GM12878 (cell line): ENCODE data around the gene B9D2. TPM values are rescaled to one million over a fixed set of nuclear protein-coding genes. Genes with fewer than 3 reads are reported as not detected.

Experiments used
- ATAC-seq: fragments of 200-7000 bp; cut with Tn5 transposase; 3 replicates; pipeline ENCODE4 v1.9.1; 2020; ENCODE audit warnings: mild to moderate bottlenecking, moderate library complexity
- BruUV-seq: library from RNA; stranded (reverse); fragments of 400-500 nt; replicated peaks from 2 replicates; lab custom pipeline; 2021; lab: Mats Ljungman, UMichigan
- CTCF ChIA-PET: fragments of 300-600 bp; sonication (Branson Sonifier 250); formaldehyde crosslinking; extraction: SDS; loops from one replicate; lab custom pipeline; 2021; ENCODE audit warnings: inconsistent platforms; lab: Yijun Ruan, JAX
- POLR2A ChIA-PET: fragments of 350-600 bp; formaldehyde crosslinking; extraction: SDS; loops from one replicate; lab custom pipeline; 2021; ENCODE audit warnings: inconsistent platforms; lab: Charles Lee
- RAD21 ChIA-PET: fragments of 300-600 bp; sonication (Branson Sonifier 250); formaldehyde crosslinking; loops from one replicate; lab custom pipeline; 2023; ENCODE audit warnings: antibody characterized with exemption; ENCODE audit not compliant: unreplicated experiment; lab: Charles Lee
- SMC1A ChIA-PET: fragments of 300-600 bp; sonication (Branson Sonifier 250); formaldehyde crosslinking; loops from one replicate; lab custom pipeline; 2023; ENCODE audit not compliant: unreplicated experiment, uncharacterized antibody; lab: Charles Lee
- DNase-seq: peaks from one replicate; pipeline ENCODE4 v3.0.0-alpha.2; 2011; ENCODE audit warnings: low read depth, low spot score
- FAIRE-seq: peaks from 3 replicates; lab custom pipeline; 2011; peaks lifted over from hg19 to GRCh38; lab: Jason Lieb, UNC
- H2AFZ ChIP-seq: 2 replicates; pipeline ENCODE4 v1.6.0; 2011; ENCODE audit warnings: low read depth, low read length, control low read depth; ENCODE audit not compliant: control insufficient read depth
- H3K27ac ChIP-seq: 2 replicates; pipeline ENCODE4 v1.5.1; 2011; ENCODE audit warnings: control low read depth; ENCODE audit not compliant: control insufficient read depth, insufficient read depth
- H3K27me3 ChIP-seq, 2 experiments: replicated peaks in 1 of 2; 2 replicates each; pipeline versions ENCODE4 v1.6.0 to v1.6.1; 2011; ENCODE audit warnings: low read length in 1 of 2; ENCODE audit not compliant: control insufficient read depth in 2 of 2, insufficient read depth in 2 of 2
- H3K36me3 ChIP-seq, 2 experiments: 2 replicates each; pipeline ENCODE4 v1.5.1; 2011; ENCODE audit warnings: low read length in 1 of 2; ENCODE audit not compliant: control insufficient read depth in 2 of 2, insufficient read depth in 2 of 2
- H3K4me1 ChIP-seq: 2 replicates; pipeline ENCODE4 v1.6.1; 2011; ENCODE audit warnings: mild to moderate bottlenecking, low read length, moderate library complexity, mixed read lengths; ENCODE audit not compliant: control insufficient read depth, insufficient read depth
- H3K4me2 ChIP-seq: 2 replicates; pipeline ENCODE4 v1.6.0; 2011; ENCODE audit warnings: control low read depth; ENCODE audit not compliant: control insufficient read depth, insufficient read depth
- H3K4me3 ChIP-seq: fragments of 200-600 bp; sonication (generic); 2 replicates; pipeline ENCODE4 v1.5.1; 2016
- H3K79me2 ChIP-seq: 2 replicates; pipeline ENCODE4 v1.6.0; 2011; ENCODE audit warnings: low read length; ENCODE audit not compliant: control insufficient read depth, insufficient read depth
- H3K9ac ChIP-seq: 2 replicates; pipeline ENCODE4 v1.8.0; 2011; ENCODE audit warnings: low read length, control low read depth, mixed read lengths; ENCODE audit not compliant: control insufficient read depth, insufficient read depth
- H3K9me3 ChIP-seq: replicated peaks from 3 replicates; pipeline ENCODE4 v1.5.1; 2011; ENCODE audit warnings: mild to moderate bottlenecking, low read length; ENCODE audit not compliant: control insufficient read depth, insufficient read depth
- H4K20me1 ChIP-seq: 2 replicates; pipeline ENCODE4 v1.6.0; 2011; ENCODE audit not compliant: control insufficient read depth, insufficient read depth
- BCL3 ChIP-seq: IDR thresholded peaks from 2 replicates; pipeline ENCODE4 v1.6.1; 2011; ENCODE audit warnings: borderline replicate concordance, low read depth, mild to moderate bottlenecking, moderate library complexity, low read length; ENCODE audit not compliant: insufficient read depth, poor library complexity, severe bottlenecking
- EGR1 ChIP-seq, 2 experiments: IDR thresholded peaks; 1 replicate in 1 of 2; 2 replicates in 1 of 2; pipeline ENCODE4 v1.6.1; 2011 to 2012; ENCODE audit warnings: low read depth in 2 of 2, low read length in 2 of 2, borderline replicate concordance in 1 of 2, mild to moderate bottlenecking in 1 of 2, moderate library complexity in 1 of 2
- IRF4 ChIP-seq: IDR thresholded peaks from 2 replicates; pipeline ENCODE4 v1.6.1; 2011; ENCODE audit warnings: low read depth, low read length
- IRF5 ChIP-seq: fragments of 450-650 bp; IDR thresholded peaks from 2 replicates; pipeline ENCODE4 v1.6.1; 2017; ENCODE audit warnings: borderline replicate concordance
- JUND ChIP-seq: IDR thresholded peaks from 2 replicates; pipeline ENCODE4 v1.6.1; 2012; ENCODE audit warnings: low read depth, mild to moderate bottlenecking, low read length, improper control_type of control experiment, moderate library complexity
- MLLT1 ChIP-seq: fragments of 450-650 bp; IDR thresholded peaks from 2 replicates; pipeline ENCODE4 v1.6.1; 2016; ENCODE audit warnings: mild to moderate bottlenecking
- NBN ChIP-seq: fragments of 450-650 bp; IDR thresholded peaks from 2 replicates; pipeline ENCODE4 v1.6.1; 2016
- POLR2A ChIP-seq: IDR thresholded peaks from 2 replicates; pipeline ENCODE4 v1.6.1; 2011; ENCODE audit warnings: low read depth, mild to moderate bottlenecking, low read length
- RUNX3 ChIP-seq: IDR thresholded peaks from 2 replicates; pipeline ENCODE4 v1.6.1; 2012; ENCODE audit warnings: low read length, inconsistent platforms
- SMARCA5 ChIP-seq: fragments of 450-650 bp; IDR thresholded peaks from 2 replicates; pipeline ENCODE4 v1.6.1; 2017; ENCODE audit warnings: mild to moderate bottlenecking
- SUZ12 ChIP-seq: fragments of 200-600 bp; sonication (generic); IDR thresholded peaks from one replicate; pipeline ENCODE4 v1.6.1; 2018; ENCODE audit warnings: antibody characterized with exemption, mild to moderate bottlenecking; ENCODE audit not compliant: unreplicated experiment
- USF1 ChIP-seq: IDR thresholded peaks from 2 replicates; pipeline ENCODE4 v1.6.1; 2011; ENCODE audit warnings: borderline replicate concordance, low read depth, mild to moderate bottlenecking, moderate library complexity, mixed read lengths, low read length; ENCODE audit not compliant: insufficient read depth; ENCODE audit errors: extremely low read length
- ZSCAN29 ChIP-seq: fragments of 450-650 bp; IDR thresholded peaks from 2 replicates; pipeline ENCODE4 v1.6.1; 2017; ENCODE audit warnings: mild to moderate bottlenecking, moderate library complexity
- WGBS: methylation state at CpG from one replicate; pipeline ENCODE4 v1.1.6; 2016; ENCODE audit warnings: low lambda C conversion rate; ENCODE audit not compliant: insufficient replicate concordance, insufficient coverage; ENCODE audit errors: missing lambda C conversion rate; 5-methylcytosine and 5-hydroxymethylcytosine counted together
- in situ Hi-C: fragments of 300-500 bp; cut with MboI; formaldehyde crosslinking; loops from 9 replicates; pipeline ENCODE4 v1.14.3; 2018; ENCODE audit warnings: mixed read lengths
- intact Hi-C: fragments of 100-400 bp; cut with micrococcal nuclease; formaldehyde crosslinking; loops from one replicate; pipeline ENCODE4 v1.14.2; 2022; ENCODE audit not compliant: unreplicated experiment
- polyA plus RNA-seq, 11 experiments: library from polyadenylated mRNA; depleted of rRNA in 4 of 11; unstranded in 6 of 11; stranded (reverse) in 5 of 11; fragments of >200 nt; fragmentation: Nextera tagmentation in 4 of 11; fragmentation: Illumina TruSeq in 1 of 11; extraction: Ambion mirVana in 4 of 11; extraction: Trizol in 1 of 11; gene quantifications; 1 replicate in 1 of 11; 2 replicates in 10 of 11; pipeline versions ENCODE4 v1.2.1 to v1.2.3, GENCODE V29; 2011 to 2016; ENCODE audit warnings: inconsistent platforms in 2 of 11, missing spikeins in 2 of 11, low read depth in 1 of 11
- total RNA-seq, 4 experiments: library from RNA; depleted of rRNA in 3 of 4; stranded (reverse); fragments of >200 nt in 3 of 4; fragmentation: Illumina TruSeq in 1 of 4; extraction: Trizol in 1 of 4; gene quantifications; 2 replicates each; pipeline versions ENCODE4 v1.2.1 to v1.2.3, GENCODE V29; 2013 to 2021

The B9D2 gene
- total and polyA plus RNA-seq, 10 of the 15 experiments (the other 5 are each of a cell fraction or from before 2014, with no cell fraction given): 2.4 to 12.4 (median 5.0) TPM

- in situ Hi-C loops: no loop called here
- ChIA-PET CTCF (interaction anchor here (1.6 kb wide), 1 partner anchor 9 kb away, joined by 7 read pairs; no protein-coding TSS in a partner anchor), SMC1A (interaction anchor here (4.8 kb wide), 1 partner anchor 13 kb away, joined by 24 read pairs; the partner anchor contains the start of gene B9D2), RAD21 (no interaction called here), POLR2A (interaction anchor here (1.3 to 1.5 kb wide), 2 partner anchors 9 to 11 kb away, joined by 10 to 11 read pairs; no protein-coding TSS in a partner anchor)
- TF ChIP-seq JUND (no peak), SMARCA5 (no peak), MLLT1 (0 out of 2 replicates have a peak, but pooled peaks have one; percentile 39), ZSCAN29 (no peak), NBN (0 out of 2 replicates have a peak, but pooled peaks have one; percentile 22), SUZ12 (no peak), POLR2A (no peak), RUNX3 (peak; percentile 56), IRF5 (no peak), IRF4 (no peak), EGR1 (IDR thresholded peaks at IDR 0.05; ENCODE audit: borderline replicate concordance in 1 of 2, low read depth in 2 of 2, low read length in 2 of 2) (0 out of 3 replicates have a peak, but pooled peaks of 1 of the 2 experiments have one; percentile 31), USF1 (no peak), BCL3 (no peak)
- H3K4me3 ChIP-seq: 0 out of 2 replicates have a peak overlapping the region, but pooled peaks have one; percentile 6
- H2AFZ ChIP-seq: 0 out of 2 replicates have a peak overlapping the region, but pooled peaks have one; percentile 28
- intact Hi-C loops: no loop called here
- peak overlapping the region; percentile 73; the same call in 1 of the 2 replicates for H3K4me2 ChIP-seq
- no peaks in the 10 kb centered on the region for H4K20me1 ChIP-seq
- H3K4me1 ChIP-seq: peaks cover 21% of the 10 kb centered on the region
- no peak for ATAC-seq
- BruUV-seq: no TSS peak
- H3K9ac ChIP-seq: no peak overlapping the region
- H3K27ac ChIP-seq: no peak overlapping the region
- FAIRE-seq: no peak
- H3K36me3 ChIP-seq: no peaks in the 10 kb centered on the region; a peak in 2 of 4 replicates
- H3K9me3 ChIP-seq: no peaks in the 10 kb centered on the region
- no peaks in the 10 kb centered on the region for H3K79me2 ChIP-seq
- DNase-seq: no peak
- WGBS: 88% methylated on average over 7 of the region's 8 CpGs
- no peaks in the 10 kb centered on the region for H3K27me3 ChIP-seq
These were observed 13.0 kb upstream of the B9D2 start for GRCh38 chr19:41376998-41377365.
